NCI-H446 (cell line): Measurements from ENCODE around the gene CTU2.
A peak's percentile ranks its signal among the peaks of the same experiment; 100 is the strongest.

Experiments used
- DNase-seq, 2 experiments: peaks; one replicate each; lab custom pipeline; 2025; lab: John Stamatoyannopoulos, UW

CTU2 gene

GRCh38 chr16:88730632-88731607 is 24.6 kb downstream of the CTU2 start:
- DNase-seq = no peak

DNA sequence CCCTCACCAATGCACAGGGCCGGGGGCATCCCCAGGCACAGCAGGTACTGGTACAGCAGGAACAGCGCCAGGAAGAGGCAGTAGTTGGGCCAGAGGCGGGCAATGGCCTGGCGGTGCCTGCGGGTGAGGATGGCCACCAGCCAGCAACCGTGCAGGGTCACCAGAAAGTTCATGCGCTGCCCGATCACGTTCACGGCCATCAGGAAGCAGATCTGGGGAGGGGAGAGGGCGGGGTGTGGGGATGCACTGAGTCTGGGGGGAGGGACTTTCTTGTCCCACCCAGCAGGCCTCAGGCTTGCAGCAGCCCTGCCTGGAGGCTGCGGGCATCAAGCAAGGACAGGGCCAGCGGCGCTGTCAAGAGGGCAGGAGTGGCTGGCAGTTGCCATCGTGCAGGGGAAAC is 25.4 kb downstream of the CTU2 start:
- no peak for DNase-seq

GRCh38 chr16:88732172-88732960 is 26.1 kb downstream of the CTU2 start:
- peak in 1 of 2 experiments; percentile 48 for DNase-seq

GRCh38 chr16:88732961-88733294 is 26.6 kb downstream of the CTU2 start:
- DNase-seq = no peak

GRCh38 chr16:88733630-88734360 is 27.5 kb downstream of the CTU2 start:
- DNase-seq = no peak

GRCh38 chr16:88734361-88734728 is 28.0 kb downstream of the CTU2 start:
- no peak for DNase-seq

GRCh38 chr16:88735121-88735520 is 28.8 kb downstream of the CTU2 start:
- DNase-seq = no peak

DNA sequence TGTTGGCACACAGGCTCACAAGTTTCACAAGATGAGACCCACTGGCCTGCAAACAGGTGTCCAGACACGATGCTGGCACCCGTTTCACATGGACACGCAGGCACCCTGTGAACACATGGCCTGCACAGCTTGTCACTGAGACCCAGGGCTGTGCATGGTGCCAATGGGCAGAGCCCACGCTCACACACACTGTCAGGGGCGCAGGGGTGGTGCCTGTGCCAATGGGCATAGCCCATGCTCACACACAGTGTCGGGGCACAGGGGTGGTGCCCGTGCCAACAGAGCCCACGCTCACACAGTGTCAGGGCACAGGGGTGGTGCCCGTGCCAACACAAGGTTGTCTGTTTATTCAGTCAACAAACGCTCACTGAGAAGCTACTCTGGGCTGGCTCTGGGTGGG is 29.3 kb downstream of the CTU2 start:
- no peak for DNase-seq

- DNase-seq = no peak
Observed at GRCh38 chr16:88736088-88736487, 29.8 kb downstream of the CTU2 start.

- no peak for DNase-seq
Observed at GRCh38 chr16:88736496-88736895, 30.2 kb downstream of the CTU2 start.

- DNase-seq = peak in 1 of 2 experiments; percentile 14
Observed at GRCh38 chr16:88737298-88738150, 31.2 kb downstream of the CTU2 start.

GRCh38 chr16:88738151-88739084 is 32.1 kb downstream of the CTU2 start:
- no peak for DNase-seq

GRCh38 chr16:88739139-88739976 is 33.1 kb downstream of the CTU2 start:
- DNase-seq = no peak

DNA sequence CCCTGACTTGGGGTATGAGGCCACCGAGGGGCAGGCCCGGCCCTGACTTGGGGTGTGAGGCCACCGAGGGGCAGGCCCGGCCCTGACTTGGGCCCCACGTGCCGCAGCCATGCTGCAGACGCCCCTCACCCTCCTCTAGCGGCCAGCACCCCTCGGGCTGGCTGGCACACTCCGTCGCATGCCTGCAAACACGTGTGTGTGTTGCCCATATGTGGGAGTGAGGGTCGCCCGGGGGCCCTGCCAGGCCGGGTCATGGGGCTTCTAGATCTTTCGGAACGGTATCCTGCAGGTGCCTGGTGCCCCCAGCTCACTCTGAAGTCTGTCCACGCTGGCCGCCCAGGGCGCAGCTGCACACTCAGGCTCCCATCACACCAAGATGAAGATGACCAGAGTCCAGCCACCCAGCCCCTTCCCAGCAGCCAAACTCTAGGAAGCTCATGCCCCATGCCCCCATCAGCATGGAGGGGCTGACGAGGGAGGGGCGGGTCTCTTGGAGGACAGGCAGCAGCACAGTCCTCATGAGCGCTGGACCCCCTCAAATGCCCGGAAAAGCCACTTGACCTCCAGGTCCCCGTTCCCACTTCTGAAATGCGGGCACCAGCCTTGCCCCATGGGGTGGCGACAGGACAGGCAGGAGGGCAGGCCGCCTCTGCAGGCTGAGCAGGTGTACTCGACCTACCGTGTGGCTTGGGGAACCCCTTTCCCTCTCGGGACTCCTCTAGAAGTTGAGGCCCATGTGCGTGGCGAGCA is 33.8 kb downstream of the CTU2 start:
- DNase-seq = no peak

DNA sequence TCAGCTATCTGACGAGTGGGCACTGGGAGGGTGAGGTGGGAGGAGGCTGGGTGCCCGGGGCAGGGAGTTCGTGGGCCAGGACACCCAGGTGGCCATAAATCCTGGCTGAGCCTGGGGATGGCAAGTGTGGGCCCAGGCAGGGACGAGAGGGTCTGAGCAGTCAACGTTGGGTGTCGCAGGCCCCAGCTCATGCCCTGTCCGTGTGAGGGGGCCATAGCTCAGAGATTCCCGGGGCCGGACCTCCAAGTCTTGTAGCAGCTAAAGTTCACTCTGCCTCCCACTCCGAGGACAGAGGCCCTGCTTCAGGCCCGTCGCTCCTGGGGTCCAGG is 34.4 kb downstream of the CTU2 start:
- no peak for DNase-seq

GRCh38 chr16:88741368-88741767 is 35.1 kb downstream of the CTU2 start:
- no peak for DNase-seq

GRCh38 chr16:88742896-88743605 is 36.7 kb downstream of the CTU2 start:
- no peak for DNase-seq
